A673 (cell line): ENCODE measurements around the gene HDAC4.

Source experiments
- EZH2 ChIP-seq: fragments of 200-600 bp; sonication (generic); IDR thresholded peaks from 2 replicates; pipeline ENCODE4 v1.6.1; 2017; ENCODE audit warnings: borderline replicate concordance, low read depth, mild to moderate bottlenecking, mixed read lengths, antibody characterized with exemption, low read length; ENCODE audit not compliant: poor library complexity, severe bottlenecking
- TF ChIP-seq, protein P1 (sequence below): fragments of 300-800, 200-600 bp; sonication (generic); conservative IDR thresholded peaks from 2 replicates; pipeline ENCODE4 v1.5.1; 2017; ENCODE audit warnings: low read depth, mild to moderate bottlenecking, antibody characterized with exemption, low read length, moderate library complexity, mixed read lengths

DNA sequence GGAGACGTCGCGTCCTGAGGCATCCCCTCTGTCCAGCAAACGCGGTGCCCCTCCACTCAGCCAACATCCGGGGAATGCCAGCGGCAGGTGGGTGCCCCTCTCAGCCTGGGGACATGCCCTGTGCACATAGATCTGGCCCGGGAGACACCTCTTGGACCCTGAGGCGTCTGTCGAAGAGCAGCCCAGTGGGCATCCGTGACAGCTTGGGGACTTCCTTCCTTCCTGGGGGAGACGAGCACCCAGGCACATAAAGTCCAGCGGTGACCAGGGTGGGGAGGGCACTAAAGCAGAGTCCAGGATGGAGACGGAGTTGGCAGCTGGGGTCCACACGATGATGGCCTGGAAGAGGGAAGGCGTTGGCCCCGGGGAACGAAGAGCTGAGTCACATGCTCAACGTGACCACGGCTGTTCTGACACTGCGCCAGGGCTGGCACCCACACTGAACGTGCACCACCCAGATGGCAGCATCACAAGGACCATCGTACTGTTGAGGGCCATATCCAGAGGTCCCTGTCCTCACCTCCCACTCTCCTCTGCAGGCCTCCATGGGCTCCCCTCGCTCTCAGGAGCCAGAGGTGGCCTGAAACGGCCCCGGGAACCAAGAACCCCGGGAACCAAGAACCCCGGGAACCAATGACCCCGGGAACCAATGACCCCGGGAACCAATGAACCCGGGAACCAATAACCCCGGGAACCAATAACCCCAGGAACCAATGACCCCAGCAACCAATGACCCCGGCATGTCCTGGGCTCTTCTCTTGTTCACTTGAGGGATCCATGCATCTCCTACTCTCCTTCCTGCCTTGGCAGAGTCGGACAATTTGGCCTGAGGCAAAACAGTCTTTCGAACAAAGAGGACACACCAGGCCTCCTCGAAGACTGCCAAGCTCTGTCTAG, 22.6 kb downstream of the HDAC4 start:
- TF ChIP-seq, protein P1, sequence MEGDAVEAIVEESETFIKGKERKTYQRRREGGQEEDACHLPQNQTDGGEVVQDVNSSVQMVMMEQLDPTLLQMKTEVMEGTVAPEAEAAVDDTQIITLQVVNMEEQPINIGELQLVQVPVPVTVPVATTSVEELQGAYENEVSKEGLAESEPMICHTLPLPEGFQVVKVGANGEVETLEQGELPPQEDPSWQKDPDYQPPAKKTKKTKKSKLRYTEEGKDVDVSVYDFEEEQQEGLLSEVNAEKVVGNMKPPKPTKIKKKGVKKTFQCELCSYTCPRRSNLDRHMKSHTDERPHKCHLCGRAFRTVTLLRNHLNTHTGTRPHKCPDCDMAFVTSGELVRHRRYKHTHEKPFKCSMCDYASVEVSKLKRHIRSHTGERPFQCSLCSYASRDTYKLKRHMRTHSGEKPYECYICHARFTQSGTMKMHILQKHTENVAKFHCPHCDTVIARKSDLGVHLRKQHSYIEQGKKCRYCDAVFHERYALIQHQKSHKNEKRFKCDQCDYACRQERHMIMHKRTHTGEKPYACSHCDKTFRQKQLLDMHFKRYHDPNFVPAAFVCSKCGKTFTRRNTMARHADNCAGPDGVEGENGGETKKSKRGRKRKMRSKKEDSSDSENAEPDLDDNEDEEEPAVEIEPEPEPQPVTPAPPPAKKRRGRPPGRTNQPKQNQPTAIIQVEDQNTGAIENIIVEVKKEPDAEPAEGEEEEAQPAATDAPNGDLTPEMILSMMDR, result no peak
- TF ChIP-seq EZH2, result no peak
